GM18505 (cell line): ENCODE measurements around the gene PDZD2.

Experiments used
- ATAC-seq: cut with Tn5 transposase; IDR thresholded peaks from one replicate; pipeline ENCODE4 v1.9.1; 2021; ENCODE audit not compliant: unreplicated experiment
- POLR2A ChIP-seq: IDR thresholded peaks from 4 replicates; pipeline ENCODE4 v1.6.1; 2011; ENCODE audit warnings: borderline replicate concordance; ENCODE audit not compliant: insufficient read depth, insufficient read length; ENCODE audit errors: extremely low read depth

PDZD2 gene

GRCh38 chr5:32088214-32088613 lies 449.3 kb downstream of the PDZD2 start:
- TF ChIP-seq POLR2A = no peak
- ATAC-seq = no peak

GRCh38 chr5:32089146-32090000 lies 450.4 kb downstream of the PDZD2 start:
- no peak for ATAC-seq
- TF ChIP-seq POLR2A = no peak

GRCh38 chr5:32090026-32090754 lies 451.3 kb downstream of the PDZD2 start:
- no peak for ATAC-seq
- no peak for TF ChIP-seq POLR2A

GRCh38 chr5:32090755-32091128 lies 451.8 kb downstream of the PDZD2 start:
- ATAC-seq = no peak
- no peak for TF ChIP-seq POLR2A

DNA sequence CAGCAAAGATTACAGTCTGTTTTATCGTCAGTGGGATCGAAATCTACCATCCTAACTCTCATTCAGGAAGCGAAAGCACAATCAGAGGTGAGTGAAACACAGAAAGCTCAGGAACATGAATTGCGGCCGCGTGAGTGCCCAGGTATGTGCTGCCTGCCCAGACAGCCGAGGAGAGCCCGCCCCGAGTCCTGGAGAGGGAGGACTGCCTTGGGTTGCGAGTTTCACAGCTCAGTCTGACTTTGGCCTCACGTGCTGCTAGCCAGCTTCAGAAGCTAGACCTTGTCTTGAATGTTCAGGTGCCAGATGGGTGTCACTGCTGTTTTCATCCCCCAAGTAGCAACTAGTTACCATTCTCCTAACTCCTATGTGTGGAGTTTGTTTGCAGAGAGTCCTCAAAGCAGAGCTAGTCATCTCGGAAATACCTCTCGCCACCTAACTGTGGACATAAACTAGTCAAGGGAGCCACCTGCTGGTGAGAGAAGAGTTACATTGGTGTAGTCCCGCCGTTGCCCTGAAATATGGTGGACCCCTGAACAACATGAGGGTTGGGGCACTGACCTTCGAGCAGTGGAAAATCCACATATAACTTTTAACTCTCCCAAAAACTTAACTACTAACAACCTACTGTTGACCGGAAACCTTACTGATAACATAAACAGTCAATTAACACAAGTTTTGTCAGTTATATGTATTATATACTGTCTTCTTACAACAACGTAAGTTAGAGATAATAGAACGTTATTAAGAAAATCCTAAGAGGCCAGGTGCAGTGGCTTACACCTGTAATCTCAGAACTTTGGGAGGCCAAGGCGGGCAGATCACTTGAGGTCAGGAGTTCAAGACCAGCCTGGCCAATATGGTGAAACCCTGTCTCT lies 454.2 kb downstream of the PDZD2 start:
- no peak for TF ChIP-seq POLR2A
- peak; percentile 88 for ATAC-seq

DNA sequence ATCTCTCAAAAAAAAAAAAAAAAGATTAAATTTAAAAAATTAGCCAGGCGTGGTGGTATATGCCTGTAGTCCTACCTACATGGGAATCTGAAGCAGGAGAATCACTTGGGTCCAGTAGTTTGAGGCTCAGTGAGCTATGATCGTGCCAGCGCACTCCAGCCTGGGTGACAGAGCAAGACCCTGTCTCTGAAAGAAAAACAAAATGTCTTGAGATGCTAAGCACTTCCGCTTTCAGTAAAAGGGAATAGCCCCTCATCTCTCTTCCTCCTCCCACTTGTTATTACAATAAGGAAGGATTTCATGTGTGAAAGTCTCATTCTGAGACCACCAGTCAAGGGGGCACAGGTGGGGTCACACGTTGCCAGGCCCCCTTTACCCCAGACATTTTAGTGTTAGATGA lies 455.8 kb downstream of the PDZD2 start:
- no peak for ATAC-seq

DNA sequence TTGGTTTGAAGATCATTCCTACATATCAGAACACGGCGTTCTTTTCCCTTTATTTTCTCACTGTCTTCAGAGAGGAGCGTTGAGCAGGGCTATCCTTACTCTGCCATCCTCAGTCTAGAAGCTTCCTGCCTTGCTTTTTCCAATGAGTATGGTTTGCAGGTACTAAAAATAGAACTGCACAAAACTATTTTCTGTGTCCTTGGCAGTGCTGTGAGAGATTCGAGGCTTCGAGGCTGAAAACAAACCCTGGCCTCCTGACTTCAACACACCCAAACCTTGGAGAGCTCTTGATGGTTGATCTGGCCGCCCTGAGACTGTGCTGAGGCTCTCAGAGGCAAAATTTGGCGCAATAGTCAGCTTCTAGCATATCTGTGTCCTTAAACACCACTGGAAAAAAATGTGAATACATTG lies 456.3 kb downstream of the PDZD2 start:
- ATAC-seq = no peak

More for the DNA sequence above, 455.8 kb downstream of the PDZD2 start:
- no peak for TF ChIP-seq POLR2A

GRCh38 chr5:32096891-32097595 lies 458.1 kb downstream of the PDZD2 start:
- ATAC-seq = no peak
- no peak for TF ChIP-seq POLR2A

More for the DNA sequence above, 456.3 kb downstream of the PDZD2 start:
- no peak for TF ChIP-seq POLR2A

DNA sequence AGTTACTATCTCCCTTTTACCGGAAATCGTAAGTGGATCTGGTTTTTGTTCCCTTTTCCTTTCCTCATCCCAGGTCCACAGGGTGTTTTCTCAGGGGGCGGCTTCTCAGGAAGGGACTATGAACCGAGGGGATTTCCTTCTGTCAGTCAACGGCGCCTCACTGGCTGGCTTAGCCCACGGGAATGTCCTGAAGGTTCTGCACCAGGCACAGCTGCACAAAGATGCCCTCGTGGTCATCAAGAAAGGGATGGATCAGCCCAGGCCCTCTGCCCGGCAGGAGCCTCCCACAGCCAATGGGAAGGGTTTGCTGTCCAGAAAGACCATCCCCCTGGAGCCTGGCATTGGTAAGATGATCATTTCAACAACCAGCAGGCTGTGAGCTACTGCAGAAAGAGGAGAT lies 459.4 kb downstream of the PDZD2 start:
- ATAC-seq = no peak
- no peak for TF ChIP-seq POLR2A

- ATAC-seq = no peak
Measured at GRCh38 chr5:32098890-32099310, 460.0 kb downstream of the PDZD2 start.

GRCh38 chr5:32099486-32100035 lies 460.6 kb downstream of the PDZD2 start:
- no peak for ATAC-seq
- no peak for TF ChIP-seq POLR2A

More at GRCh38 chr5:32098890-32099310, 460.0 kb downstream of the PDZD2 start:
- no peak for TF ChIP-seq POLR2A

- no peak for TF ChIP-seq POLR2A
Measured at GRCh38 chr5:32100230-32100629, 461.3 kb downstream of the PDZD2 start.

More at GRCh38 chr5:32100230-32100629, 461.3 kb downstream of the PDZD2 start:
- no peak for ATAC-seq
